Kidney (tissue), 14 donors: ENCODE data around the gene NEURL1. TPM values are rescaled to one million over a fixed set of nuclear protein-coding genes. Genes with fewer than 3 reads are reported as not detected.

ENCODE experiments used
- DNase-seq, 5 donors: peaks; one replicate each; pipeline ENCODE4 v3.0.0-alpha.2; 2013 to 2020
- FAIRE-seq: peaks from 2 replicates; lab custom pipeline; 2012; peaks lifted over from hg19 to GRCh38; lab: Jason Lieb, UNC
- H3K27ac ChIP-seq, 2 donors: one replicate each; pipeline ENCODE4 v1.7.0; 2013; ENCODE audit warnings: low read depth in 2 of 2, low read length in 2 of 2, inconsistent platforms in 1 of 2
- H3K27me3 ChIP-seq: one replicate; pipeline ENCODE4 v1.7.1; 2013; ENCODE audit warnings: low read length, inconsistent platforms; ENCODE audit not compliant: control insufficient read depth, insufficient read depth
- H3K36me3 ChIP-seq, 3 donors: one replicate each; pipeline versions ENCODE4 v1.7.0 to v1.7.1; 2013; ENCODE audit warnings: low read length in 3 of 3, control low read depth in 1 of 3, inconsistent platforms in 1 of 3; ENCODE audit not compliant: insufficient read depth in 3 of 3, control insufficient read depth in 2 of 3
- H3K4me1 ChIP-seq, 3 donors: one replicate each; pipeline versions ENCODE4 v1.7.0 to v1.7.1; 2013; ENCODE audit warnings: low read length in 3 of 3, inconsistent platforms in 1 of 3, low read depth in 1 of 3; ENCODE audit not compliant: control insufficient read depth in 2 of 3, insufficient read depth in 2 of 3
- H3K4me3 ChIP-seq, 3 donors: one replicate each; pipeline versions ENCODE4 v1.7.0 to v1.8.1; 2013; ENCODE audit warnings: low read length in 3 of 3, control low read depth in 1 of 3, inconsistent platforms in 1 of 3
- H3K9ac ChIP-seq, 3 donors: one replicate each; pipeline versions ENCODE4 v1.7.0 to v1.7.1; 2013; ENCODE audit warnings: low read length in 3 of 3, control low read depth in 1 of 3, inconsistent platforms in 1 of 3
- H3K9me3 ChIP-seq, 3 donors: one replicate each; pipeline versions ENCODE4 v1.7.0 to v1.7.1; 2013; ENCODE audit warnings: low read length in 3 of 3, control low read depth in 1 of 3, inconsistent platforms in 1 of 3; ENCODE audit not compliant: control insufficient read depth in 2 of 3, insufficient read depth in 1 of 3
- intact Hi-C: fragments of 100-400 bp; cut with DNase I; formaldehyde crosslinking; loops from one replicate; pipeline ENCODE4 v1.11.1; 2022
- polyA plus RNA-seq: library from polyadenylated mRNA; stranded (reverse); fragments of 350-450 nt; fragmentation: Illumina TruSeq; extraction: RNeasy Lipid Tissue Mini Kit (QIAGEN cat#74804); gene quantifications from one replicate; pipeline ENCODE4 v1.2.3, GENCODE V29; 2014; ENCODE audit warnings: low read depth, low replicate concordance; ENCODE audit not compliant: insufficient read depth
- total RNA-seq: library from RNA; stranded (reverse); fragmentation: NEBNext Ultra II Directional; extraction: Animal tissue kit (Norgen Biotek cat#: 25700); gene quantifications from one replicate; pipeline ENCODE4 v1.2.1, GENCODE V29; 2021
- TF ChIP-seq, protein P1 (sequence below): IDR thresholded peaks from 3 replicates; pipeline ENCODE4 v1.5.1; 2012; ENCODE audit warnings: mild to moderate bottlenecking, moderate library complexity, borderline replicate concordance; ENCODE audit not compliant: insufficient read depth; ENCODE audit errors: extremely low read depth
- donor health status: control.
- donor health status: control.
- donor health status: control.
- donor health status: control.
- donor health status: control.
- donor health status: DM: yes; HTN: yes; CAD: no.
- donor health status: Normal renal cell carcinoma (clear cell type).

The NEURL1 gene
- total and polyA plus RNA-seq, 2 donors from 2014 or later, result 1.2 TPM

DNA sequence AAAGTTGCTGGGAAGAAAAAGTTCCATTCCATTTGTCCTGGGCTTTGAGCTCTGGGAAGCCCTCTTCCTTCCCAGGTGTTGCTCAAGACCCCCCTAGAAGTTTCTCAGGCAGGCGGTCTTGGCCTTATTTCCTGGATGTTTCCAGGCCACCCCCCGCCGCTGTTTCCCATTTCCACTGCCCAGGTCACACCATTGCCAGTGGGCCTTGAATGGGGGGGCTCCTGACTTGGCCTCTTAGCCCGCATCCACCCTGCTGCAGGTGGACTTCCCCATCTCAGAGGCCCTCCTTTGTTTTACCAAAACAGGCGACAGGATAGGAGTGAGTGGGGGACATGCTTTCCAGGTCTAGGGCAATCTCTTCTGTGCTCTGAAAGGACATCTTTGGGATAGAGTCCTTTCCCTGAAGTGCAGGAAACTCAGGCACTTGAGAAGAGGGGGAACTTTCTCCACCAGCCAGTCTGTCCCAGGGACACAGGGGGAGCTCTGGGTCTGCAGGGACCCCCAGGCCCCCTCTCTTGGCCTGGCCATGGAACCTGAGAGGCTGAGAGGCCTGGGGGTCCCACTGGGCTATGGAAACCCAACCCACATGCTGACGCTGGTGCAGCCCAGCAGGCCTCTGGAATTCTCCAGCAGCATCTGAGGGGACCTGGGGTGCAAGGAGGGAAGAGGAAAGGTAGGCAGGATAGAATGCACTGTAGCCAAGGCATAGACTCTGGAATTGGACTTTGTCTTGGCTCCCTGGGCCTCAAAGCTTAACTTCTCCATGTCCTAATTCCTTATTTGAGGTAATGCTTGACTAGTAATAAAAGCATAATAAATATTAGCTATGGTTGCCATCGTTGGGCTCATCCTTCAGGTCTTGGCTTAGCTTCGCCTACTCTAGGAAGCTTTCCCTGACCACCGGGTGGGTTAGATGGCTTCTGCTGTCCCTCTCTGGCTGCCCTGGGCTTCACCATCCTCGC is 17.6 kb downstream of the NEURL1 start:
- H3K36me3 ChIP-seq, result no peaks in the 10 kb centered on the region
- H3K9ac ChIP-seq, result no peak overlapping the region
- no peak for FAIRE-seq
- H3K4me1 ChIP-seq, result no peaks in the 10 kb centered on the region
- no peak overlapping the region for H3K27ac ChIP-seq
- intact Hi-C loops, result no loop called here
- DNase-seq, result peak in 1 of 5 donors; percentile 26
- no peak overlapping the region for H3K4me3 ChIP-seq
- H3K27me3 ChIP-seq, result no peaks in the 10 kb centered on the region
- no peaks in the 10 kb centered on the region for H3K9me3 ChIP-seq
- TF ChIP-seq, protein P1, sequence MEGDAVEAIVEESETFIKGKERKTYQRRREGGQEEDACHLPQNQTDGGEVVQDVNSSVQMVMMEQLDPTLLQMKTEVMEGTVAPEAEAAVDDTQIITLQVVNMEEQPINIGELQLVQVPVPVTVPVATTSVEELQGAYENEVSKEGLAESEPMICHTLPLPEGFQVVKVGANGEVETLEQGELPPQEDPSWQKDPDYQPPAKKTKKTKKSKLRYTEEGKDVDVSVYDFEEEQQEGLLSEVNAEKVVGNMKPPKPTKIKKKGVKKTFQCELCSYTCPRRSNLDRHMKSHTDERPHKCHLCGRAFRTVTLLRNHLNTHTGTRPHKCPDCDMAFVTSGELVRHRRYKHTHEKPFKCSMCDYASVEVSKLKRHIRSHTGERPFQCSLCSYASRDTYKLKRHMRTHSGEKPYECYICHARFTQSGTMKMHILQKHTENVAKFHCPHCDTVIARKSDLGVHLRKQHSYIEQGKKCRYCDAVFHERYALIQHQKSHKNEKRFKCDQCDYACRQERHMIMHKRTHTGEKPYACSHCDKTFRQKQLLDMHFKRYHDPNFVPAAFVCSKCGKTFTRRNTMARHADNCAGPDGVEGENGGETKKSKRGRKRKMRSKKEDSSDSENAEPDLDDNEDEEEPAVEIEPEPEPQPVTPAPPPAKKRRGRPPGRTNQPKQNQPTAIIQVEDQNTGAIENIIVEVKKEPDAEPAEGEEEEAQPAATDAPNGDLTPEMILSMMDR, result no peak

DNA sequence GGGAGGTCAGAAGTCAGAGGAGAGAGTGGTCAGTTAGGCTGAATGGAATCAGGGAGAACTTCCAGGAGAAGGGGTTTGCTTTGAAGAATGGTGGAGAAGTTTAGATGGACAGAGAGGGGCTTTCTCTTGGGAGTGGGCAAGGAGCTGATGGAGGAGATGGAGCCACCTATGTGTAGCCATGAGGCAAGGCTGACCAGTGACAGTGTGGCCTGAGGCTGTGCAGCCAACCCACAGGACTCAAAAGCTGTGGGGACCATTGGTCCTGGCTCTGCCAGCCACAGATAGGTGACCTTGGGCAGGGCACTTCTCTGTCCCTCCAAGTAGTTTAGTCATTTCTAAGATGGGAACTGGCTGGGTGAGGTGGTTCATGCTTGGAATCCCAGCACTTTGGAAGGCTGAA is 18.7 kb downstream of the NEURL1 start:
- no peak overlapping the region for H3K4me3 ChIP-seq
- H3K27ac ChIP-seq, result peak overlapping the region in 1 of 2 donors; percentile 5
- intact Hi-C loops, result no loop called here
- H3K36me3 ChIP-seq, result no peaks in the 10 kb centered on the region
- TF ChIP-seq, protein P1, result no peak
- no peaks in the 10 kb centered on the region for H3K9me3 ChIP-seq
- DNase-seq (peak in 1 of 5 donors; percentile 39), FAIRE-seq (no peak)
- H3K9ac ChIP-seq, result no peak overlapping the region
- no peaks in the 10 kb centered on the region for H3K4me1 ChIP-seq
- no peaks in the 10 kb centered on the region for H3K27me3 ChIP-seq

DNA sequence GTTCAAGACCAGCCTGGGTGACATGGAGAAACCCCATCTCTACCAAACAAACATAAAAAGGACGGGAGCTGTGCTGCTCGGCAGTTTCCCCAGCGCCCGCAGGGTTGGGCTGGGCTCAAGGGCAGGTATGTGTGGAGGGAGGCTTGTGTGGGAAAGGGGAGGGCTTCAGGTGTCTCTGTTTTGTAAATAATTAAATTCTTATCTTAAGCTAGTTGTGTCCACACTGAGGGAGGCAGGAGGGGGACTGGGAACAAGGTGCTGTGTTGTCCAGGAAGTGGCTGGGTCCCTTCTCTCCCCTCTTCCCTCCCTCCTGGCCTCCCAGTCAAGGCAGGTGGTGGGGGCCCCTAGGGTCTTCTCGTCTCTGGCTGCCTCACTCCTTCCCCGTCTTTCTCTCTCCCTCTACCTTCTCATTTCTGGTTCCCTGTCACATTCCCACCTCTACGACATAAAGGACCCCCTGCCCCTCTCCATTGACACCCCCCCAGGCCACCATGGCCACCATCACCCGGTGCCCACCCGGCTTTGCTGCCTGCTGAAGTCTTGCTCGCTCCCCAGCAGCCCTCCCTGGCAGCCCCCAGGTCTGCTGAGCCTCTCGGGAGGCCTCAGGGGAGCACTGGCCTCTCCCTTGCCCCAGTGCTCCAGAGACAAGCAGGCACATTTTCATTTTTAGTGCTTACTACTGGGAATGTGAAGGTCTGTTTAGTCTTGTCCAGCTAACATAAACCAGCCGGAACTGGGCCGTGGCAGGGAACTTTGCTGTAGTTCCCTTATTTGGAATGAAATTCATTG is 19.3 kb downstream of the NEURL1 start:
- peak in 4 of 5 donors; percentile 33 to 61 (median 40) for DNase-seq
- no peaks in the 10 kb centered on the region for H3K36me3 ChIP-seq
- H3K9ac ChIP-seq, result no peak overlapping the region
- H3K9me3 ChIP-seq, result no peaks in the 10 kb centered on the region
- TF ChIP-seq, protein P1, result no peak
- peak overlapping the region in 1 of 2 donors; percentile 43 for H3K27ac ChIP-seq
- no peak overlapping the region for H3K4me3 ChIP-seq
- FAIRE-seq, result no peak
- H3K4me1 ChIP-seq, result no peaks in the 10 kb centered on the region
- intact Hi-C loops, result no loop called here
- H3K27me3 ChIP-seq, result no peaks in the 10 kb centered on the region
